ENCODE measurements around the gene LRP1.

Gene LRP1

GRCh38 chr12:57231276-57232021, 103.2 kb downstream of the LRP1 start:
- Histone ChIP-seq H3K36me3 (peaks cover 32 to 57% (median 51%) of the 10 kb centered on the region in 11 experiments), H3K27me3 (peaks cover 34 to 59% (median 52%) of the 10 kb centered on the region in 11 experiments), H3K4me3 (peak overlapping the region; percentile 60 to 95 (median 80); a peak in 19 of 20 replicates), H3K9me3 (replicated peaks in 1 of 11) (no peaks in the 10 kb centered on the region), H3K27ac (no peak overlapping the region; a peak in 1 of 22 replicates), H3K9ac (peak overlapping the region; percentile 79 to 89 (median 86); a peak in 20 of 22 replicates), H3K4me1 (peaks cover 77 to 94% (median 92%) of the 10 kb centered on the region in 10 experiments), H4K20me1 (peaks cover 27 to 68% (median 64%) of the 10 kb centered on the region in 11 experiments; a peak in 21 of 22 replicates), H3K4me2 (peak overlapping the region; percentile 97 to 100 (median 99))
- no peak for TF ChIP-seq Cebpa-rat (IDR thresholded peaks at IDR 0.05)

- H3K4me2 ChIP-seq, result peak overlapping the region; percentile 97 to 100 (median 99); a peak in 19 of 22 replicates
- H3K9me3 ChIP-seq (replicated peaks in 1 of 11), result no peaks in the 10 kb centered on the region
- peaks cover 34 to 59% (median 53%) of the 10 kb centered on the region in 11 experiments for H3K27me3 ChIP-seq
- H3K36me3 ChIP-seq, result peaks cover 32 to 57% (median 51%) of the 10 kb centered on the region in 11 experiments
- H3K4me3 ChIP-seq, result 0 out of 20 replicates have a peak overlapping the region, but pooled peaks of 1 of the 10 experiments have one; percentile 9
- peak overlapping the region in 6 of 11 experiments; percentile 15 to 89 (median 84); a peak in 6 of 22 replicates for H3K9ac ChIP-seq
- H4K20me1 ChIP-seq, result peaks cover 27 to 75% (median 72%) of the 10 kb centered on the region in 11 experiments; a peak in 21 of 22 replicates
- H3K27ac ChIP-seq, result no peak overlapping the region
- peaks cover 71 to 90% (median 84%) of the 10 kb centered on the region in 10 experiments for H3K4me1 ChIP-seq
- TF ChIP-seq Cebpa-rat (IDR thresholded peaks at IDR 0.05), result no peak
Measured at GRCh38 chr12:57232156-57232756, 104.0 kb downstream of the LRP1 start.

GRCh38 chr12:57233357-57234232, 105.3 kb downstream of the LRP1 start:
- Histone ChIP-seq H3K4me1 (peaks cover 70 to 92% (median 84%) of the 10 kb centered on the region in 10 experiments), H3K27ac (peak overlapping the region in 2 of 11 experiments; percentile 6 to 14; a peak in 2 of 22 replicates), H3K4me2 (peak overlapping the region; percentile 38 to 100 (median 97)), H3K27me3 (peaks cover 41 to 67% (median 62%) of the 10 kb centered on the region in 11 experiments), H4K20me1 (peaks cover 27 to 88% (median 85%) of the 10 kb centered on the region in 11 experiments; a peak in 21 of 22 replicates), H3K9me3 (replicated peaks in 1 of 11) (no peaks in the 10 kb centered on the region), H3K4me3 (peak overlapping the region in 1 of 10 experiments; percentile 0; a peak in 1 of 20 replicates), H3K9ac (peak overlapping the region in 8 of 11 experiments; percentile 0 to 42 (median 17); a peak in 6 of 22 replicates), H3K36me3 (peaks cover 32 to 57% (median 51%) of the 10 kb centered on the region in 11 experiments)
- no peak for TF ChIP-seq Cebpa-rat (IDR thresholded peaks at IDR 0.05)

GRCh38 chr12:57234233-57234570, 105.9 kb downstream of the LRP1 start:
- H3K4me3 ChIP-seq, result peak overlapping the region in 2 of 10 experiments; percentile 0 to 5; a peak in 1 of 20 replicates
- peak overlapping the region; percentile 38 to 100 (median 97) for H3K4me2 ChIP-seq
- H3K36me3 ChIP-seq, result peaks cover 32 to 57% (median 51%) of the 10 kb centered on the region in 11 experiments
- no peak for TF ChIP-seq Cebpa-rat (IDR thresholded peaks at IDR 0.05)
- H3K4me1 ChIP-seq, result peaks cover 67 to 92% (median 83%) of the 10 kb centered on the region in 10 experiments
- H3K9me3 ChIP-seq (replicated peaks in 1 of 11), result no peaks in the 10 kb centered on the region
- H4K20me1 ChIP-seq, result peaks cover 27 to 92% (median 88%) of the 10 kb centered on the region in 11 experiments; a peak in 21 of 22 replicates
- peak overlapping the region in 8 of 11 experiments; percentile 0 to 42 (median 16); a peak in 6 of 22 replicates for H3K9ac ChIP-seq
- H3K27me3 ChIP-seq, result peaks cover 45 to 73% (median 68%) of the 10 kb centered on the region in 11 experiments
- peak overlapping the region in 2 of 11 experiments; percentile 6 to 14; a peak in 2 of 22 replicates for H3K27ac ChIP-seq

GRCh38 chr12:57234571-57235016, 106.3 kb downstream of the LRP1 start:
- peaks cover 27 to 92% (median 88%) of the 10 kb centered on the region in 11 experiments; a peak in 21 of 22 replicates for H4K20me1 ChIP-seq

GRCh38 chr12:57235017-57235727, 106.9 kb downstream of the LRP1 start:
- Histone ChIP-seq H3K9ac (no peak overlapping the region), H3K4me1 (peaks cover 75 to 96% (median 89%) of the 10 kb centered on the region in 10 experiments), H3K9me3 (replicated peaks in 1 of 11) (no peaks in the 10 kb centered on the region), H3K4me2 (peak overlapping the region; percentile 38 to 100 (median 97); a peak in 20 of 22 replicates), H4K20me1 (peaks cover 27 to 88% (median 87%) of the 10 kb centered on the region in 11 experiments; a peak in 21 of 22 replicates), H3K27me3 (peaks cover 45 to 83% (median 78%) of the 10 kb centered on the region in 11 experiments), H3K4me3 (0 out of 20 replicates have a peak overlapping the region, but pooled peaks of 1 of the 10 experiments have one; percentile 11), H3K36me3 (peaks cover 32 to 57% (median 51%) of the 10 kb centered on the region in 11 experiments), H3K27ac (no peak overlapping the region)
- no peak for TF ChIP-seq Cebpa-rat (IDR thresholded peaks at IDR 0.05)

More at GRCh38 chr12:57234571-57235016, 106.3 kb downstream of the LRP1 start:
- H3K27ac ChIP-seq, result 0 out of 22 replicates have a peak overlapping the region, but pooled peaks of 1 of the 11 experiments have one; percentile 14
- H3K4me1 ChIP-seq, result peaks cover 71 to 94% (median 85%) of the 10 kb centered on the region in 10 experiments
- no peaks in the 10 kb centered on the region for H3K9me3 ChIP-seq (replicated peaks in 1 of 11)
- H3K4me3 ChIP-seq, result 0 out of 20 replicates have a peak overlapping the region, but pooled peaks of 3 of the 10 experiments have one; percentile 0 to 11 (median 5)
- peak overlapping the region; percentile 38 to 100 (median 97) for H3K4me2 ChIP-seq
- peaks cover 45 to 77% (median 72%) of the 10 kb centered on the region in 11 experiments for H3K27me3 ChIP-seq
- H3K36me3 ChIP-seq, result peaks cover 32 to 57% (median 51%) of the 10 kb centered on the region in 11 experiments
- no peak for TF ChIP-seq Cebpa-rat (IDR thresholded peaks at IDR 0.05)
- peak overlapping the region in 6 of 11 experiments; percentile 4 to 42 (median 16); a peak in 4 of 22 replicates for H3K9ac ChIP-seq

GRCh38 chr12:57235728-57236131, 107.4 kb downstream of the LRP1 start:
- peaks cover 74 to 95% (median 89%) of the 10 kb centered on the region in 10 experiments for H3K4me1 ChIP-seq
- peak overlapping the region in 7 of 11 experiments; percentile 1 to 99 (median 33); a peak in 4 of 22 replicates for H3K4me2 ChIP-seq
- H3K4me3 ChIP-seq, result no peak overlapping the region
- TF ChIP-seq Cebpa-rat (IDR thresholded peaks at IDR 0.05), result no peak
- peaks cover 27 to 84% (median 82%) of the 10 kb centered on the region in 11 experiments; a peak in 21 of 22 replicates for H4K20me1 ChIP-seq
- no peak overlapping the region for H3K9ac ChIP-seq
- no peaks in the 10 kb centered on the region for H3K9me3 ChIP-seq (replicated peaks in 1 of 11)
- H3K27me3 ChIP-seq, result peaks cover 50 to 88% (median 83%) of the 10 kb centered on the region in 11 experiments
- peaks cover 32 to 56% (median 50%) of the 10 kb centered on the region in 11 experiments for H3K36me3 ChIP-seq
- H3K27ac ChIP-seq, result no peak overlapping the region

Measured in BLaER1 treated with 17β-estradiol and CSF1 and Interleukin-3, amounts not matched to agents 10 nM and 100 nM (cell line).